HEK293T (cell line): ENCODE results near the gene SP110.

Source experiments
- SP1 ChIP-seq: fragments of 450-650 bp; IDR thresholded peaks from 2 replicates; pipeline ENCODE4 v1.6.1; 2017
- TF ChIP-seq, protein P1 (sequence below): fragments of 450-650 bp; IDR thresholded peaks from 2 replicates; pipeline ENCODE4 v1.6.1; 2016

DNA sequence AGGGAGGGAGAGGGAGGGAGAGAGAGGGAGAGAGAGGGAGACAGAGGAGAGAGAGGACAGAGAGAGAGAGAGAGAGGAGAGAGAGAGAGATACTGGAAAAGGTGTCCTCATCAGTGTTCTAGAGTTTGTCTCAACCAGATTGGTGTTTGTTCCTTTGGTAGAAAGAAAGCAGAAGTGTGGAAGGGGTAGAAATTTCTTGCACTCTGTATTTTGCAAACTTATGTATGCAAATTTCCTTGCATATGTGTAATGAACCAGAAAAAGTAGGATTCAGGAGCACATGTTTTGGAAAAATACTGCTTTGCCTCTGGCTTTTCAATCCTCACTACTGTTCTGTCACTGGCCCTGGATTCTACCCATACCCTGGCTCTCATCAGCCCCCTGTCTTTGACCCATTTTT, 4.7 kb upstream of the SP110 start:
- no peak for TF ChIP-seq SP1
- TF ChIP-seq, protein P1, sequence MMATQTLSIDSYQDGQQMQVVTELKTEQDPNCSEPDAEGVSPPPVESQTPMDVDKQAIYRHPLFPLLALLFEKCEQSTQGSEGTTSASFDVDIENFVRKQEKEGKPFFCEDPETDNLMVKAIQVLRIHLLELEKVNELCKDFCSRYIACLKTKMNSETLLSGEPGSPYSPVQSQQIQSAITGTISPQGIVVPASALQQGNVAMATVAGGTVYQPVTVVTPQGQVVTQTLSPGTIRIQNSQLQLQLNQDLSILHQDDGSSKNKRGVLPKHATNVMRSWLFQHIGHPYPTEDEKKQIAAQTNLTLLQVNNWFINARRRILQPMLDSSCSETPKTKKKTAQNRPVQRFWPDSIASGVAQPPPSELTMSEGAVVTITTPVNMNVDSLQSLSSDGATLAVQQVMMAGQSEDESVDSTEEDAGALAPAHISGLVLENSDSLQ: no peak
